GM18519 (cell line): ENCODE data around the gene LTO1.

Experiments
- ATAC-seq: cut with Tn5 transposase; IDR thresholded peaks from one replicate; pipeline ENCODE4 v1.9.1; 2021; ENCODE audit warnings: mild to moderate bottlenecking, moderate library complexity; ENCODE audit not compliant: unreplicated experiment, low FRiP score

The LTO1 gene

GRCh38 chr11:69660001-69660500, 15.1 kb downstream of the LTO1 start:
- no peak for ATAC-seq

- ATAC-seq = no peak
Measured at GRCh38 chr11:69659591-69659990, 15.6 kb downstream of the LTO1 start.

GRCh38 chr11:69658626-69659450, 16.3 kb downstream of the LTO1 start:
- ATAC-seq = no peak

- ATAC-seq = no peak
Measured at GRCh38 chr11:69657911-69658625, 17.1 kb downstream of the LTO1 start.

- no peak for ATAC-seq
Measured at GRCh38 chr11:69657456-69657910, 17.7 kb downstream of the LTO1 start.

GRCh38 chr11:69656536-69657455, 18.4 kb downstream of the LTO1 start:
- ATAC-seq = no peak

GRCh38 chr11:69655479-69656428, 19.4 kb downstream of the LTO1 start:
- no peak for ATAC-seq

GRCh38 chr11:69654660-69655478, 20.3 kb downstream of the LTO1 start:
- no peak for ATAC-seq

- ATAC-seq = no peak
Measured at GRCh38 chr11:69654001-69654659, 21.0 kb downstream of the LTO1 start.

GRCh38 chr11:69653406-69653960, 21.7 kb downstream of the LTO1 start:
- ATAC-seq = no peak

GRCh38 chr11:69652999-69653398, 22.2 kb downstream of the LTO1 start:
- ATAC-seq = no peak

GRCh38 chr11:69651834-69652620, 23.1 kb downstream of the LTO1 start:
- ATAC-seq = no peak

- no peak for ATAC-seq
Measured at GRCh38 chr11:69650832-69651344, 24.3 kb downstream of the LTO1 start.

- ATAC-seq = no peak
Measured at GRCh38 chr11:69650081-69650831, 24.9 kb downstream of the LTO1 start.

- ATAC-seq = no peak
Measured at GRCh38 chr11:69649576-69649900, 25.6 kb downstream of the LTO1 start.
